Measurements from ENCODE around the gene ZFPL1.

GRCh38 chr11:65083134-65083833 is 738 bp upstream of the ZFPL1 start:
- TF ChIP-seq CTCF (IDR thresholded peaks at IDR 0.05) = no peak
- no peak for TF ChIP-seq POLR2A (IDR thresholded peaks at IDR 0.05)
